Measurements from ENCODE around the gene STK32A.

The STK32A gene

GRCh38 chr5:147393874-147394672 is 159.2 kb downstream of the STK32A start:
- no peaks in the 10 kb centered on the region for H4K20me1 ChIP-seq (ENCODE audit: insufficient read depth, low read length, poor library complexity, severe bottlenecking)
- no peaks in the 10 kb centered on the region for H3F3A ChIP-seq (ENCODE audit: low read depth)
- H2AFZ ChIP-seq (ENCODE audit: low read length): no peak overlapping the region
- no peaks in the 10 kb centered on the region for H3K4me1 ChIP-seq (ENCODE audit: insufficient read depth, low read length, poor library complexity, severe bottlenecking)
- no peak overlapping the region for H3K9ac ChIP-seq (ENCODE audit: low read depth, low read length, poor library complexity, severe bottlenecking)
- H3K9me3 ChIP-seq (ENCODE audit: insufficient read depth, low read depth, low read length): no peaks in the 10 kb centered on the region; the same call in 1 of the 2 replicates
- H3K36me3 ChIP-seq (ENCODE audit: insufficient read depth, low read length): no peaks in the 10 kb centered on the region
- H3K9me2 ChIP-seq (replicated peaks; ENCODE audit: low read depth, low read length): no peaks in the 10 kb centered on the region
- no peak overlapping the region for H3K4me2 ChIP-seq (ENCODE audit: low read depth, low read length, poor library complexity, severe bottlenecking)
- no peak overlapping the region for H3K4me3 ChIP-seq (ENCODE audit: low read length, poor library complexity, severe bottlenecking)
- H3K79me2 ChIP-seq (ENCODE audit: insufficient read depth, low read length): no peaks in the 10 kb centered on the region
- TF ChIP-seq EZH2phosphoT487 (IDR thresholded peaks at IDR 0.05; ENCODE audit: borderline replicate concordance) (no peak), CTCF (conservative IDR thresholded peaks at IDR 0.05; ENCODE audit: low read length) (no peak)
- H3K27me3 ChIP-seq (ENCODE audit: insufficient read depth, low read length, poor library complexity, severe bottlenecking): no peaks in the 10 kb centered on the region

DNA sequence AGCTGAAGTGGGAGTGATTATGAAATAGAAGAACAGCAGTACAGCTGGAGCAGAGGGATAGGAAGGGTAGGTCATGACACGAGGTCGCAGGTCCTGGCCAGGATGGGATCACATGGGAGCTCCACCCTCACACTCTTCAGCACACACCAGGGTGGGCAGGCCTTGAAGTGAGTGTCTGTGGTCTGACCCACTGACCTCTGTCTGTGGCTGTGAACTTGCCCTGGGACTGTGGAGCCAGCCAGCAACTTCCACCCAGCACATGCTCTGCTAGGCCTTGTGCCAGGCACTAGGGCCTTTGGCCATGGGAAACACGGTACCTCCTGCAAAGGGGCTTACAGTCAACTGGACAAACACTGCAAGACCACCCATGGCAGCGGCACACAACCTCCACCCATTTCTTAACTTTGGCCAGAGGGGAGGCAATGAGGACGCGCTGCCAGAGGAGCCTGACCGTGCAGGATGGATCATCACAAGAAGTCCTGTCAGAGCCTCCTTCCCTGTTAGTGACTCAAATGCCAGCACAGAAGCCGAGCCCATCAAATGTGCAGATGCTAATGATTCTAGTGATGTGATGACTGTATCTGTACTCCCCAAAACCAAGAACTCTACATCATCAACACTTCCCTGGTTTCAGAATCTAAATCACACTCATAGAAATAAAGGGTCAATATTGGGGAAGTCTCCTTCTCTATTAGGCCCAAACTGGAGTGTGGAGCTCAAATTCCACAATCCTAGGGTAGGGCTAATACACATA is 161.4 kb downstream of the STK32A start:
- no peak overlapping the region for H3K4me2 ChIP-seq (ENCODE audit: low read depth, low read length, poor library complexity, severe bottlenecking)
- no peaks in the 10 kb centered on the region for H4K20me1 ChIP-seq (ENCODE audit: insufficient read depth, low read length, poor library complexity, severe bottlenecking)
- no peaks in the 10 kb centered on the region for H3K27me3 ChIP-seq (ENCODE audit: insufficient read depth, low read length, poor library complexity, severe bottlenecking)
- H3K9ac ChIP-seq (ENCODE audit: low read depth, low read length, poor library complexity, severe bottlenecking): no peak overlapping the region
- no peaks in the 10 kb centered on the region for H3K36me3 ChIP-seq (ENCODE audit: insufficient read depth, low read length)
- H2AFZ ChIP-seq (ENCODE audit: low read length): no peak overlapping the region
- no peaks in the 10 kb centered on the region for H3K79me2 ChIP-seq (ENCODE audit: insufficient read depth, low read length)
- no peaks in the 10 kb centered on the region for H3F3A ChIP-seq (ENCODE audit: low read depth)
- no peak overlapping the region for H3K4me3 ChIP-seq (ENCODE audit: low read length, poor library complexity, severe bottlenecking)
- H3K4me1 ChIP-seq (ENCODE audit: insufficient read depth, low read length, poor library complexity, severe bottlenecking): no peaks in the 10 kb centered on the region
- TF ChIP-seq EZH2phosphoT487 (IDR thresholded peaks at IDR 0.05; ENCODE audit: borderline replicate concordance) (no peak), CTCF (conservative IDR thresholded peaks at IDR 0.05; ENCODE audit: low read length) (no peak)
- H3K9me2 ChIP-seq (replicated peaks; ENCODE audit: low read depth, low read length): no peaks in the 10 kb centered on the region
- H3K9me3 ChIP-seq (ENCODE audit: insufficient read depth, low read depth, low read length): no peaks in the 10 kb centered on the region

DNA sequence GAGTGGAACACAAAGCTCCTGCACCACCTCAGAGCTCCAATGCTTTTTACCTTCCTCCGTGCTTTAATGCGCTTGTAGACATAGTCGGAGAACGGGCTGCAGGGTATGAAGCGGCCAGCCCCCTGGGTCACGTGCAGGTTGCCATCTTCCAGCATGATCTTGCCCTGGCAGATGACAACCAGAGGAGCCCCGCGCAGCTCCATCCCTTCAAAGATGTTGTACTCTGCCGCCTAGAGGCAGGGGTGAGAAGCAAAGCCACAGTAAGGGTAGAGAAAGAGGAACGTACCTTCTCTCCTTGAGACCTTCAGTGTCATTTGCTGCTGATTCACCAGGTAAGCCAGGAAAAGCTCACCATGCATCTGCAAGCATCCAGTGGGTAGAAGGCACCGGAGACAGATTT is 162.8 kb downstream of the STK32A start:
- H3K9me2 ChIP-seq (replicated peaks; ENCODE audit: low read depth, low read length): no peaks in the 10 kb centered on the region
- H3K4me3 ChIP-seq (ENCODE audit: low read length, poor library complexity, severe bottlenecking): no peak overlapping the region
- H3K36me3 ChIP-seq (ENCODE audit: insufficient read depth, low read length): no peaks in the 10 kb centered on the region
- H3K9ac ChIP-seq (ENCODE audit: low read depth, low read length, poor library complexity, severe bottlenecking): no peak overlapping the region
- no peaks in the 10 kb centered on the region for H4K20me1 ChIP-seq (ENCODE audit: insufficient read depth, low read length, poor library complexity, severe bottlenecking)
- H3K79me2 ChIP-seq (ENCODE audit: insufficient read depth, low read length): no peaks in the 10 kb centered on the region
- H3K4me1 ChIP-seq (ENCODE audit: insufficient read depth, low read length, poor library complexity, severe bottlenecking): no peaks in the 10 kb centered on the region
- no peaks in the 10 kb centered on the region for H3F3A ChIP-seq (ENCODE audit: low read depth)
- no peak overlapping the region for H2AFZ ChIP-seq (ENCODE audit: low read length)
- no peaks in the 10 kb centered on the region for H3K9me3 ChIP-seq (ENCODE audit: insufficient read depth, low read depth, low read length)
- H3K4me2 ChIP-seq (ENCODE audit: low read depth, low read length, poor library complexity, severe bottlenecking): no peak overlapping the region
- no peaks in the 10 kb centered on the region for H3K27me3 ChIP-seq (ENCODE audit: insufficient read depth, low read length, poor library complexity, severe bottlenecking)
- TF ChIP-seq EZH2phosphoT487 (IDR thresholded peaks at IDR 0.05; ENCODE audit: borderline replicate concordance) (no peak), CTCF (conservative IDR thresholded peaks at IDR 0.05; ENCODE audit: low read length) (no peak)

Measured in Loucy (cell line).